Esophagus squamous epithelium (tissue), 5 donors: Measurements from ENCODE around the gene FAM174B. TPM values are rescaled to one million over a fixed set of nuclear protein-coding genes. Genes with fewer than 3 reads are reported as not detected.

ENCODE experiments used
- DNase-seq: peaks from one replicate; lab custom pipeline; 2025; lab: John Stamatoyannopoulos, UW
- H3K27ac ChIP-seq, 4 donors: fragments of 200-600 bp; sonication (generic); one replicate each; pipeline ENCODE4 v1.5.1; 2016 to 2019; ENCODE audit warnings: mild to moderate bottlenecking in 1 of 4
- H3K27me3 ChIP-seq, 4 donors: fragments of 200-600 bp; sonication (generic); 1 replicate in 3 of 4; 2 replicates in 1 of 4; pipeline versions ENCODE4 v1.5.1 to v1.6.0; 2017 to 2021; ENCODE audit warnings: antibody characterized with exemption in 1 of 4
- H3K36me3 ChIP-seq, 3 donors: fragments of 200-600 bp; sonication (generic); one replicate each; pipeline ENCODE4 v1.5.1; 2016 to 2019
- H3K4me1 ChIP-seq, 3 donors: fragments of 200-600 bp; sonication (generic); one replicate each; pipeline ENCODE4 v1.5.1; 2017 to 2019
- H3K4me3 ChIP-seq, 4 donors: fragments of 200-600 bp; sonication (generic); 1 replicate in 3 of 4; 2 replicates in 1 of 4; pipeline ENCODE4 v1.5.1; 2016 to 2019; ENCODE audit warnings: mild to moderate bottlenecking in 2 of 4, moderate library complexity in 1 of 4
- H3K9me3 ChIP-seq, 3 donors: fragments of 200-600 bp; sonication (generic); one replicate each; pipeline ENCODE4 v1.5.1; 2016 to 2019
- CTCF ChIP-seq, 6 experiments: fragments of 450-650 bp in 4 of 6; fragments of 200-600 bp in 2 of 6; sonication (generic) in 2 of 6; IDR thresholded peaks; one replicate each; pipeline ENCODE4 v1.5.1; 2016 to 2019; ENCODE audit warnings: antibody characterized with exemption in 6 of 6, mild to moderate bottlenecking in 4 of 6, moderate library complexity in 4 of 6
- POLR2A ChIP-seq, 4 donors: fragments of 450-650 bp; IDR thresholded peaks; one replicate each; pipeline ENCODE4 v1.6.1; 2017; ENCODE audit warnings: antibody characterized with exemption in 4 of 4, mild to moderate bottlenecking in 4 of 4, moderate library complexity in 3 of 4
- WGBS, 2 donors: methylation state at CpG; one replicate each; pipeline ENCODE4 v1.1.5; 2018; 5-methylcytosine and 5-hydroxymethylcytosine counted together
- intact Hi-C: fragments of 100-400 bp; cut with DNase I; formaldehyde crosslinking; loops from one replicate; pipeline ENCODE4 v1.15.0; 2022
- total RNA-seq, 4 donors: library from RNA; depleted of rRNA; stranded (reverse); fragments of >200 nt; gene quantifications; one replicate each; pipeline ENCODE4 v1.1.0, GENCODE V29; 2016
- donor health status: DM: yes; HTN: yes; CAD: no.

FAM174B gene
- total RNA-seq, 4 donors from 2014 or later, result 1.4 to 11.7 (median 4.2) TPM

DNA sequence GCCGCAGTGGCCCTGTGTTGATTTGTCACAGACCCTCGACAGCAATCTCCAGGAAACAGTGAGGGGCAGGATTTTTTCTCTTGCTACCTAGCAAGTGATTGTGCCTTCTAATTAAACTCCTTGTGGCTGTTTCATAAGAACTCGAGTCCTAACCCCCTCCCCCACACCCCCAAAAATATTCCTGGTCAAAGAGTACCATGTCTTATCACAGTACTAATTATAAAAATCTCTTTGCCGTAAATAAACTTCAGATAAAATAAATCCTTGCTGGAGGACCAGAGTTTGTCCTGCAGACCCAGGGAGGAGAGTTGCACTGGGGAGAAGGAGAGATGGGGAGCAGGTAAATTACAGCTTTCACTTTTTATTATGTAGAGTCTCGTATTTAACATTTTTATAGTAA lies 64.3 kb downstream of the FAM174B start:
- intact Hi-C loops, result no loop called here
- H3K4me1 ChIP-seq, result peaks cover 0 to 18% (median 0%) of the 10 kb centered on the region in 3 donors
- 71 to 74% methylated on average over 5 of the region's 5 CpGs for WGBS, 2 donors
- H3K4me3 ChIP-seq, result no peak overlapping the region
- no peaks in the 10 kb centered on the region for H3K9me3 ChIP-seq
- H3K27me3 ChIP-seq, result peaks cover 0 to 8% (median 0%) of the 10 kb centered on the region in 4 donors
- H3K36me3 ChIP-seq, result no peaks in the 10 kb centered on the region
- DNase-seq, result no peak
- no peak for TF ChIP-seq CTCF (IDR thresholded peaks at IDR 0.05)
- no peak for TF ChIP-seq POLR2A (IDR thresholded peaks at IDR 0.05)
- H3K27ac ChIP-seq, result no peak overlapping the region

DNA sequence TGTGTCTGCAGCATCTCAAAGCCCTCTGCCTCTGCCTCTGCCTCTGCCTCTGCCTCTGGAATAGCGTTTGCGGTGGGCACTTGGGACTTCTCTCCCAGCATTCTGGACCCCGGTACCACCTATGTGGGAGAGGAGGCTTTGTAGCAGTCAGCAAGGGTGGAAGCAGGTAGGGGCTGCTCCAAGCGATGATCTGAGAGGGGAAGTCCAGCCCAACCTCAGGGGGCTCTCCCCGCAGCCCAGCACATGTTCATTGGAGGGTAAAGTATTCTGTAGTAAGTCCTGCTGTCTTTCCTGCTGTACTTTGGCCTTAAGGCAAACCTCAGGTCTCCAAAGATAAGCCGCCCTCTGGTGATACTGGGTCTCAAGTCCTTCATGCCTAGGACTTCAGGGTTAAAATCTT lies 68.6 kb downstream of the FAM174B start:
- Histone ChIP-seq H3K27me3 (peaks cover 0 to 11% (median 0%) of the 10 kb centered on the region in 4 donors), H3K27ac (no peak overlapping the region), H3K4me1 (no peaks in the 10 kb centered on the region), H3K36me3 (no peaks in the 10 kb centered on the region), H3K4me3 (no peak overlapping the region), H3K9me3 (no peaks in the 10 kb centered on the region)
- 90% methylated on average over 2 of the region's 6 CpGs; no CpG with 5 or more reads in 1 of the 2 donors for WGBS, 2 donors
- TF ChIP-seq CTCF (IDR thresholded peaks at IDR 0.05) (no peak), POLR2A (IDR thresholded peaks at IDR 0.05) (no peak)
- intact Hi-C loops, result no loop called here
- no peak for DNase-seq

GRCh38 chr15:92586383-92586942 lies 69.1 kb downstream of the FAM174B start:
- 80 to 84% methylated on average over 7 to 8 of the region's 8 CpGs for WGBS, 2 donors
- Histone ChIP-seq H3K4me3 (no peak overlapping the region), H3K36me3 (no peaks in the 10 kb centered on the region), H3K9me3 (no peaks in the 10 kb centered on the region), H3K4me1 (no peaks in the 10 kb centered on the region), H3K27ac (no peak overlapping the region), H3K27me3 (peaks cover 0 to 11% (median 0%) of the 10 kb centered on the region in 4 donors)
- TF ChIP-seq POLR2A (IDR thresholded peaks at IDR 0.05) (no peak), CTCF (IDR thresholded peaks at IDR 0.05) (no peak)
- intact Hi-C loops, result no loop called here
- DNase-seq, result no peak

GRCh38 chr15:92584105-92584504 lies 71.5 kb downstream of the FAM174B start:
- Histone ChIP-seq H3K9me3 (no peaks in the 10 kb centered on the region), H3K4me1 (no peaks in the 10 kb centered on the region), H3K36me3 (no peaks in the 10 kb centered on the region), H3K4me3 (no peak overlapping the region), H3K27ac (no peak overlapping the region), H3K27me3 (peaks cover 0 to 11% (median 0%) of the 10 kb centered on the region in 4 donors)
- no peak for DNase-seq
- no peak for TF ChIP-seq POLR2A (IDR thresholded peaks at IDR 0.05)
- TF ChIP-seq CTCF (IDR thresholded peaks at IDR 0.05), result no peak
- intact Hi-C loops, result no loop called here
- 72 to 73% methylated on average over 3 of the region's 4 CpGs for WGBS, 2 donors

GRCh38 chr15:92583096-92584034 lies 72.2 kb downstream of the FAM174B start:
- Histone ChIP-seq H3K9me3 (no peaks in the 10 kb centered on the region), H3K27me3 (peaks cover 0 to 11% (median 0%) of the 10 kb centered on the region in 4 donors), H3K36me3 (no peaks in the 10 kb centered on the region), H3K4me1 (no peaks in the 10 kb centered on the region), H3K27ac (no peak overlapping the region), H3K4me3 (no peak overlapping the region)
- DNase-seq, result no peak
- intact Hi-C loops, result no loop called here
- no peak for TF ChIP-seq CTCF (IDR thresholded peaks at IDR 0.05)
- no peak for TF ChIP-seq POLR2A (IDR thresholded peaks at IDR 0.05)
- 80 to 88% methylated on average over 19 of the region's 19 CpGs for WGBS, 2 donors
